ENCODE measurements around the gene VDR. TPM values are rescaled to one million over a fixed set of nuclear protein-coding genes. Genes with fewer than 3 reads are reported as not detected.
A peak's percentile ranks its signal among the peaks of the same experiment; 100 is the strongest.

VDR gene
- total RNA-seq, 1 donor: 32.2 TPM

DNA sequence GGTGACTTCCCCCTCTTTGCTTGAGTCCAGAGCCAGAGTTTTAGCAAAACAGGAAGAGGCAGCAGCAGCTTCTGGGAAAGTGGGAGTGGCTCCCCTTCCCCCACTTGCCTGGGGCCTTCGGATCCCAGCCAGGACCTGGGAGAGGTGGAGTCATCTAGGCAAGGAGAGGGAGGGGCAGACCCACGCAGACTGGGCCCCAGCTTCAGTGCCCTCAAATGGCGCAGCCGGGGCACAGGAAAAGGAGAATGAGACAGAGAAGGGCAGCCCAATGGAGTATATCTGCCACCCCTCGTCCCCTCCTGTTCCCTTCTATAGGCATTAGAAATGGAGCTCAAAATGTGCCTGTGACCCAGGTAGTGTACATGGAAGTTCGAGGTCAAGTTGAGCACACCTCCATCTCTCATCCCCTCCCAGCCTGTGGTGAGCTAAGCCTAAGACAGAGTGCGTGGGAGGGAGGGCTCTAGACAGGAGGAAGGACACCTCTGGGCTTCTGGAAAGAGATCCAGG lies 75.8 kb downstream of the VDR start:
- Histone ChIP-seq H3K36me3 (ENCODE audit: insufficient read depth, low read length) (no peaks in the 10 kb centered on the region), H3K4me3 (ENCODE audit: insufficient read depth, low read length) (no peak overlapping the region), H3K4me1 (ENCODE audit: insufficient read depth, low read length) (peaks cover 14% of the 10 kb centered on the region), H2AFZ (ENCODE audit: low read length) (peak overlapping the region; percentile 76), H3K27ac (ENCODE audit: low read depth, low read length) (no peak overlapping the region), H4K20me1 (ENCODE audit: insufficient read depth, low read length) (no peaks in the 10 kb centered on the region), H3K9me3 (ENCODE audit: low read depth, low read length) (no peaks in the 10 kb centered on the region), H3K27me3 (ENCODE audit: insufficient read depth, low read length) (no peaks in the 10 kb centered on the region), H3K79me2 (ENCODE audit: insufficient read depth, low read length) (no peaks in the 10 kb centered on the region), H3K4me2 (ENCODE audit: insufficient read depth, low read length) (peak overlapping the region; percentile 40)
- peak; percentile 92 for DNase-seq (ENCODE audit: insufficient read length, low spot score, missing footprints)
- TF ChIP-seq CTCF (IDR thresholded peaks at IDR 0.05; ENCODE audit: extremely low read depth, low read depth, low read length): no peak

GRCh38 chr12:47828008-47828975 lies 76.5 kb downstream of the VDR start:
- Histone ChIP-seq H3K4me2 (ENCODE audit: insufficient read depth, low read length) (no peak overlapping the region), H3K4me1 (ENCODE audit: insufficient read depth, low read length) (peaks cover 15% of the 10 kb centered on the region), H3K79me2 (ENCODE audit: insufficient read depth, low read length) (no peaks in the 10 kb centered on the region), H3K27me3 (ENCODE audit: insufficient read depth, low read length) (no peaks in the 10 kb centered on the region), H4K20me1 (ENCODE audit: insufficient read depth, low read length) (no peaks in the 10 kb centered on the region), H3K27ac (ENCODE audit: low read depth, low read length) (no peak overlapping the region), H3K9me3 (ENCODE audit: low read depth, low read length) (no peaks in the 10 kb centered on the region), H3K36me3 (ENCODE audit: insufficient read depth, low read length) (no peaks in the 10 kb centered on the region), H3K4me3 (ENCODE audit: insufficient read depth, low read length) (no peak overlapping the region), H2AFZ (ENCODE audit: low read length) (peak overlapping the region; percentile 76)
- DNase-seq (ENCODE audit: insufficient read length, low spot score, missing footprints): peak; percentile 77
- TF ChIP-seq CTCF (IDR thresholded peaks at IDR 0.05; ENCODE audit: extremely low read depth, low read depth, low read length): no peak

DNA sequence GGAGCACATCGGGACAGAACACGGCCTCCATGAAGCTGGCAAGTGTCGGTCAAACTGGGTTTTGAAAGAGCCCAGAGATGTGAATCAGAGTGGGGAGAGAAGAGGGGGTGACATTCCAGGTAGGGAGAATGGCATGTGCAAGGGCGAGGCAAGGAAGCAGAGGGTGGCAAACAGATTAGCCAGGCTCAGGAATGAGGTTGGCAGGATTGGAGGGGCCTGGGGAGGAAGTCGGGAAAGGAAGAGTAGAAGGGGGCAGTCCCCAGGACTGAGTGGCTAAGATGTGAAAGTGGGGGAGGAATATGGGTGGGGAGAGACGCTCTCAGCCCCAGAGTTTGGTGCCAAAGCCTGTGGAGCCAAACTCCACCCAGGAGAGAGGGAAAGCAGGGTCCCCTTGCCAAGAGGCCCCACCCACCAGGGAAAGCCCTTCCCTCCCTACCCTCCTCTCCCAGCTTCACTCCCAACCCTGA lies 79.6 kb downstream of the VDR start:
- no peaks in the 10 kb centered on the region for H3K36me3 ChIP-seq (ENCODE audit: insufficient read depth, low read length)
- no peak overlapping the region for H2AFZ ChIP-seq (ENCODE audit: low read length)
- no peak overlapping the region for H3K4me3 ChIP-seq (ENCODE audit: insufficient read depth, low read length)
- peaks cover 2% of the 10 kb centered on the region for H3K79me2 ChIP-seq (ENCODE audit: insufficient read depth, low read length)
- H3K27ac ChIP-seq (ENCODE audit: low read depth, low read length): no peak overlapping the region
- no peak overlapping the region for H3K4me2 ChIP-seq (ENCODE audit: insufficient read depth, low read length)
- no peaks in the 10 kb centered on the region for H3K9me3 ChIP-seq (ENCODE audit: low read depth, low read length)
- peaks cover 35% of the 10 kb centered on the region for H3K4me1 ChIP-seq (ENCODE audit: insufficient read depth, low read length)
- H3K27me3 ChIP-seq (ENCODE audit: insufficient read depth, low read length): no peaks in the 10 kb centered on the region
- H4K20me1 ChIP-seq (ENCODE audit: insufficient read depth, low read length): no peaks in the 10 kb centered on the region
- DNase-seq (ENCODE audit: insufficient read length, low spot score, missing footprints): peak; percentile 44
- no peak for TF ChIP-seq CTCF (IDR thresholded peaks at IDR 0.05; ENCODE audit: extremely low read depth, low read depth, low read length)

GRCh38 chr12:47824635-47825034 lies 80.2 kb downstream of the VDR start:
- Histone ChIP-seq H2AFZ (ENCODE audit: low read length) (no peak overlapping the region), H3K4me2 (ENCODE audit: insufficient read depth, low read length) (no peak overlapping the region), H3K9me3 (ENCODE audit: low read depth, low read length) (no peaks in the 10 kb centered on the region), H3K36me3 (ENCODE audit: insufficient read depth, low read length) (no peaks in the 10 kb centered on the region), H4K20me1 (ENCODE audit: insufficient read depth, low read length) (no peaks in the 10 kb centered on the region), H3K4me3 (ENCODE audit: insufficient read depth, low read length) (no peak overlapping the region), H3K79me2 (ENCODE audit: insufficient read depth, low read length) (peaks cover 5% of the 10 kb centered on the region), H3K27me3 (ENCODE audit: insufficient read depth, low read length) (no peaks in the 10 kb centered on the region), H3K4me1 (ENCODE audit: insufficient read depth, low read length) (peaks cover 35% of the 10 kb centered on the region), H3K27ac (ENCODE audit: low read depth, low read length) (no peak overlapping the region)
- DNase-seq (ENCODE audit: insufficient read length, low spot score, missing footprints): no peak
- no peak for TF ChIP-seq CTCF (IDR thresholded peaks at IDR 0.05; ENCODE audit: extremely low read depth, low read depth, low read length)

All from osteoblast (primary cell).